ENCODE measurements around the gene SFT2D1.

- no peak for TF ChIP-seq EZH2 (IDR thresholded peaks at IDR 0.05)
- TF ChIP-seq POLR2AphosphoS5 (IDR thresholded peaks at IDR 0.05; ENCODE audit: borderline replicate concordance, low read depth, low read length), result no peak
These were observed 71.5 kb downstream of the SFT2D1 start for GRCh38 chr6:166270706-166271375.
